Subcutaneous abdominal adipose tissue (tissue), 5 donors: ENCODE results near the gene MRM2.
A peak's percentile ranks its signal among the peaks of the same experiment; 100 is the strongest.

Source experiments
- H3K27ac ChIP-seq: one replicate; pipeline ENCODE4 v1.7.0; 2013; ENCODE audit warnings: low read depth, mild to moderate bottlenecking, inconsistent platforms, low read length, moderate library complexity
- H3K27me3 ChIP-seq, 5 donors: one replicate each; pipeline ENCODE4 v1.7.0; 2013; ENCODE audit warnings: low read length in 5 of 5, inconsistent platforms in 1 of 5; ENCODE audit not compliant: control insufficient read depth in 5 of 5, insufficient read depth in 4 of 5
- H3K36me3 ChIP-seq, 5 donors: one replicate each; pipeline ENCODE4 v1.7.0; 2013; ENCODE audit warnings: low read length in 5 of 5; ENCODE audit not compliant: control insufficient read depth in 5 of 5, insufficient read depth in 5 of 5
- H3K4me1 ChIP-seq, 5 donors: one replicate each; pipeline ENCODE4 v1.7.0; 2013; ENCODE audit warnings: low read length in 5 of 5, mild to moderate bottlenecking in 3 of 5, moderate library complexity in 1 of 5; ENCODE audit not compliant: control insufficient read depth in 5 of 5, insufficient read depth in 5 of 5
- H3K4me3 ChIP-seq, 5 donors: one replicate each; pipeline ENCODE4 v1.7.0; 2013; ENCODE audit warnings: low read length in 5 of 5, low read depth in 1 of 5
- H3K9ac ChIP-seq, 5 donors: one replicate each; pipeline ENCODE4 v1.7.0; 2013; ENCODE audit warnings: low read length in 5 of 5, mild to moderate bottlenecking in 4 of 5, moderate library complexity in 3 of 5
- H3K9me3 ChIP-seq, 5 donors: one replicate each; pipeline ENCODE4 v1.7.0; 2013; ENCODE audit warnings: low read length in 5 of 5; ENCODE audit not compliant: control insufficient read depth in 5 of 5
- donor health status: healthy.
- donor health status: healthy.
- donor health status: healthy.
- donor health status: healthy.
- donor health status: healthy.

MRM2 gene

GRCh38 chr7:2210551-2211258 lies 31.3 kb downstream of the MRM2 start:
- Histone ChIP-seq H3K9me3 (peaks cover 0 to 5% (median 0%) of the 10 kb centered on the region in 5 donors), H3K27ac (no peak overlapping the region), H3K4me3 (no peak overlapping the region), H3K27me3 (no peaks in the 10 kb centered on the region), H3K9ac (no peak overlapping the region), H3K36me3 (peaks cover 3 to 73% (median 64%) of the 10 kb centered on the region in 5 donors), H3K4me1 (no peaks in the 10 kb centered on the region)

- Histone ChIP-seq H3K9me3 (no peaks in the 10 kb centered on the region), H3K9ac (peak overlapping the region in 1 of 5 donors; percentile 43), H3K4me3 (no peak overlapping the region), H3K27me3 (no peaks in the 10 kb centered on the region), H3K4me1 (peaks cover 0 to 5% (median 3%) of the 10 kb centered on the region in 5 donors), H3K27ac (no peak overlapping the region), H3K36me3 (peaks cover 3 to 67% (median 63%) of the 10 kb centered on the region in 5 donors)
Observed at GRCh38 chr7:2209961-2210323, 32.1 kb downstream of the MRM2 start.

- Histone ChIP-seq H3K4me3 (no peak overlapping the region), H3K9me3 (no peaks in the 10 kb centered on the region), H3K27ac (no peak overlapping the region), H3K4me1 (peaks cover 0 to 10% (median 7%) of the 10 kb centered on the region in 5 donors), H3K36me3 (peaks cover 3 to 65% (median 60%) of the 10 kb centered on the region in 5 donors), H3K9ac (peak overlapping the region in 1 of 5 donors; percentile 43), H3K27me3 (no peaks in the 10 kb centered on the region)
Observed at GRCh38 chr7:2209146-2209960, 32.7 kb downstream of the MRM2 start.

- no peaks in the 10 kb centered on the region for H3K9me3 ChIP-seq
- H3K9ac ChIP-seq: no peak overlapping the region
- no peaks in the 10 kb centered on the region for H3K27me3 ChIP-seq
- H3K36me3 ChIP-seq: peaks cover 3 to 62% (median 56%) of the 10 kb centered on the region in 5 donors
- H3K4me3 ChIP-seq: no peak overlapping the region
- H3K4me1 ChIP-seq: peaks cover 0 to 10% (median 7%) of the 10 kb centered on the region in 5 donors
- H3K27ac ChIP-seq: no peak overlapping the region
Observed at GRCh38 chr7:2208712-2209111, 33.3 kb downstream of the MRM2 start.

GRCh38 chr7:2205036-2205780 lies 36.8 kb downstream of the MRM2 start:
- no peaks in the 10 kb centered on the region for H3K9me3 ChIP-seq
- H3K27ac ChIP-seq: no peak overlapping the region
- H3K9ac ChIP-seq: no peak overlapping the region
- peaks cover 0 to 10% (median 7%) of the 10 kb centered on the region in 5 donors for H3K4me1 ChIP-seq
- H3K27me3 ChIP-seq: no peaks in the 10 kb centered on the region
- H3K4me3 ChIP-seq: no peak overlapping the region
- H3K36me3 ChIP-seq: peaks cover 3 to 47% (median 34%) of the 10 kb centered on the region in 5 donors

GRCh38 chr7:2204446-2204845 lies 37.6 kb downstream of the MRM2 start:
- Histone ChIP-seq H3K4me1 (peaks cover 0 to 10% (median 7%) of the 10 kb centered on the region in 5 donors), H3K27me3 (no peaks in the 10 kb centered on the region), H3K9ac (no peak overlapping the region), H3K36me3 (peaks cover 3 to 55% (median 42%) of the 10 kb centered on the region in 5 donors), H3K9me3 (no peaks in the 10 kb centered on the region), H3K27ac (no peak overlapping the region), H3K4me3 (no peak overlapping the region)

- Histone ChIP-seq H3K27me3 (no peaks in the 10 kb centered on the region), H3K4me1 (peaks cover 0 to 10% (median 7%) of the 10 kb centered on the region in 5 donors), H3K27ac (no peak overlapping the region), H3K4me3 (no peak overlapping the region), H3K9ac (no peak overlapping the region), H3K9me3 (no peaks in the 10 kb centered on the region), H3K36me3 (peaks cover 3 to 58% (median 47%) of the 10 kb centered on the region in 5 donors)
Observed at GRCh38 chr7:2203766-2204300, 38.2 kb downstream of the MRM2 start.

- Histone ChIP-seq H3K9me3 (no peaks in the 10 kb centered on the region), H3K4me1 (peaks cover 0 to 10% (median 7%) of the 10 kb centered on the region in 5 donors), H3K27ac (no peak overlapping the region), H3K27me3 (no peaks in the 10 kb centered on the region), H3K9ac (no peak overlapping the region), H3K4me3 (no peak overlapping the region), H3K36me3 (peaks cover 3 to 57% (median 47%) of the 10 kb centered on the region in 5 donors)
Observed at GRCh38 chr7:2202901-2203765, 38.9 kb downstream of the MRM2 start.

- H3K4me3 ChIP-seq: no peak overlapping the region
- no peak overlapping the region for H3K9ac ChIP-seq
- no peaks in the 10 kb centered on the region for H3K9me3 ChIP-seq
- peaks cover 0 to 10% (median 7%) of the 10 kb centered on the region in 5 donors for H3K4me1 ChIP-seq
- peaks cover 0 to 52% (median 39%) of the 10 kb centered on the region in 5 donors for H3K36me3 ChIP-seq
- H3K27ac ChIP-seq: no peak overlapping the region
- H3K27me3 ChIP-seq: no peaks in the 10 kb centered on the region
Observed at GRCh38 chr7:2202361-2202761, 39.6 kb downstream of the MRM2 start.
